Suprapubic skin (tissue), 4 donors: ENCODE measurements around the gene ARHGEF28.

Source experiments
- EP300 ChIP-seq: sonication (generic); formaldehyde crosslinking; IDR thresholded peaks from one replicate; pipeline ENCODE4 v1.6.1; 2017; ENCODE audit warnings: antibody characterized with exemption
- POLR2A ChIP-seq, 2 donors: fragments of 450-650 bp; IDR thresholded peaks; one replicate each; pipeline ENCODE4 v1.6.1; 2017; ENCODE audit warnings: antibody characterized with exemption in 2 of 2, mild to moderate bottlenecking in 2 of 2, moderate library complexity in 2 of 2
- POLR2AphosphoS5 ChIP-seq, 3 donors: sonication (generic); formaldehyde crosslinking; IDR thresholded peaks; one replicate each; pipeline ENCODE4 v1.6.1; 2017; ENCODE audit warnings: antibody characterized with exemption in 3 of 3
- TF ChIP-seq, protein P1 (sequence below), 2 donors: fragments of 200-600 bp in 1 of 2; fragments of 450-650 bp in 1 of 2; sonication (generic) in 1 of 2; IDR thresholded peaks; one replicate each; pipeline ENCODE4 v1.5.1; 2016 to 2019; ENCODE audit warnings: antibody characterized with exemption in 2 of 2, mild to moderate bottlenecking in 1 of 2, moderate library complexity in 1 of 2

DNA sequence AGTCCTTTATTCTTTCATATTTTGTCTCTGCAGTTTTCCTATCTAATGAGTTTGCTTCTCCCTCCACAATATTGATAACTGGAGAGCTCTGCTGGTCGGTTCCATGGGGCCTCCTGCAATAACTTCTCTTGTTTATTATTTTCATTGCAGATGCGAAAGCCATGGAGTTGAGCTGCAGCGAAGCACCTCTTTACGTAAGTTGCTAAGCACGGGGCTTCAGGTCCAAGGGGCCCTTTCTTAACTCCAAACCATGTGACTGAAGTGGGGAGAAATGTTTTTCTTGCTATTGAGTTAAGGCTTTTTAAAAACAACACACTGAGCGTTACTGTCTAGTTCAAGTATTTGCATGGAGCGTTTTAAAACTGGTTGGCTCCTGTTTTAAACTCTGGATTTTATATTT, 58.7 kb downstream of the ARHGEF28 start:
- TF ChIP-seq, protein P1, sequence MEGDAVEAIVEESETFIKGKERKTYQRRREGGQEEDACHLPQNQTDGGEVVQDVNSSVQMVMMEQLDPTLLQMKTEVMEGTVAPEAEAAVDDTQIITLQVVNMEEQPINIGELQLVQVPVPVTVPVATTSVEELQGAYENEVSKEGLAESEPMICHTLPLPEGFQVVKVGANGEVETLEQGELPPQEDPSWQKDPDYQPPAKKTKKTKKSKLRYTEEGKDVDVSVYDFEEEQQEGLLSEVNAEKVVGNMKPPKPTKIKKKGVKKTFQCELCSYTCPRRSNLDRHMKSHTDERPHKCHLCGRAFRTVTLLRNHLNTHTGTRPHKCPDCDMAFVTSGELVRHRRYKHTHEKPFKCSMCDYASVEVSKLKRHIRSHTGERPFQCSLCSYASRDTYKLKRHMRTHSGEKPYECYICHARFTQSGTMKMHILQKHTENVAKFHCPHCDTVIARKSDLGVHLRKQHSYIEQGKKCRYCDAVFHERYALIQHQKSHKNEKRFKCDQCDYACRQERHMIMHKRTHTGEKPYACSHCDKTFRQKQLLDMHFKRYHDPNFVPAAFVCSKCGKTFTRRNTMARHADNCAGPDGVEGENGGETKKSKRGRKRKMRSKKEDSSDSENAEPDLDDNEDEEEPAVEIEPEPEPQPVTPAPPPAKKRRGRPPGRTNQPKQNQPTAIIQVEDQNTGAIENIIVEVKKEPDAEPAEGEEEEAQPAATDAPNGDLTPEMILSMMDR (IDR thresholded peaks at IDR 0.05), result no peak
- TF ChIP-seq POLR2A (IDR thresholded peaks at IDR 0.05) (no peak), POLR2AphosphoS5 (IDR thresholded peaks at IDR 0.05) (no peak), EP300 (no peak)
